Psoas muscle (tissue), 8 donors: ENCODE results near the gene SGO2. TPM values are rescaled to one million over a fixed set of nuclear protein-coding genes. Genes with fewer than 3 reads are reported as not detected.

ENCODE experiments used
- ATAC-seq, 4 donors: fragments of 200-7000 bp; cut with Tn5 transposase; one replicate each; pipeline ENCODE4 v1.9.1; 2020; ENCODE audit warnings: moderate library complexity in 3 of 4, mild to moderate bottlenecking in 2 of 4
- DNase-seq, 2 donors: peaks; one replicate each; pipeline ENCODE4 v3.0.0-alpha.2; 2020
- H3K27ac ChIP-seq: fragments of 200-600 bp; one replicate; pipeline ENCODE4 v1.8.0; 2022
- H3K27me3 ChIP-seq, 3 donors: fragments of 200-600 bp in 1 of 3; one replicate each; pipeline versions ENCODE4 v1.6.1 to v1.8.0; 2013 to 2022; ENCODE audit warnings: low read length in 2 of 3, mild to moderate bottlenecking in 2 of 3, moderate library complexity in 1 of 3; ENCODE audit not compliant: insufficient read depth in 3 of 3
- H3K36me3 ChIP-seq, 2 donors: fragments of 200-600 bp in 1 of 2; one replicate each; pipeline versions ENCODE4 v1.6.1 to v1.8.0; 2013 to 2022; ENCODE audit warnings: low read depth in 1 of 2, mild to moderate bottlenecking in 1 of 2, moderate library complexity in 1 of 2; ENCODE audit not compliant: insufficient read depth in 1 of 2
- H3K4me1 ChIP-seq: fragments of 200-600 bp; one replicate; pipeline ENCODE4 v1.8.0; 2022
- H3K4me3 ChIP-seq: fragments of 200-600 bp; one replicate; pipeline ENCODE4 v1.8.0; 2022; ENCODE audit warnings: mild to moderate bottlenecking
- H3K9me3 ChIP-seq: fragments of 200-600 bp; one replicate; pipeline ENCODE4 v1.8.0; 2022
- CTCF ChIP-seq: fragments of 200-600 bp; IDR thresholded peaks from one replicate; pipeline ENCODE4 v1.8.0; 2022; ENCODE audit warnings: antibody characterized with exemption
- WGBS, 3 donors: extraction: QIAGEN DNeasy Blood & Tissue Kit; methylation state at CpG; one replicate each; pipeline versions ENCODE4 v1.1.6 to v1.1.7; 2013; 5-methylcytosine and 5-hydroxymethylcytosine counted together
- intact Hi-C, 2 donors: fragments of 100-400 bp; cut with DNase I; formaldehyde crosslinking; loops; one replicate each; pipeline versions ENCODE4 v1.11.0 to v1.14.2; 2022
- polyA plus RNA-seq, 3 donors: library from polyadenylated mRNA; stranded (reverse); fragments of 200-250 nt; gene quantifications; one replicate each; pipeline ENCODE4 v1.2.3, GENCODE V29; 2013
- total RNA-seq, 4 donors: library from RNA; stranded (reverse); fragmentation: NEBNext Ultra II Directional in 2 of 4; extraction: Animal tissue kit (Norgen Biotek cat#: 25700) in 2 of 4; gene quantifications; one replicate each; pipeline versions ENCODE4 v1.2.1 to v1.2.4, GENCODE V29; 2021 to 2023
- donor health status: healthy with polysubstance abuse.
- donor health status: DM: no; HTN: no; CAD: no; lungs with moderate emphysema.
- donor health status: Bipolar disorder and iron deficiency.
- donor health status: healthy.
- donor health status: DM: yes; HTN: yes; CAD: no.
- donor health status: DM: no; HTN: no; CAD: no.
- donor health status: DM: no; HTN: no; CAD: no.
- donor health status: DM: yes; HTN: yes; CAD: no.

SGO2 gene
- total and polyA plus RNA-seq, 7 donors = 0.22 to 2.6 (median 0.57) TPM

DNA sequence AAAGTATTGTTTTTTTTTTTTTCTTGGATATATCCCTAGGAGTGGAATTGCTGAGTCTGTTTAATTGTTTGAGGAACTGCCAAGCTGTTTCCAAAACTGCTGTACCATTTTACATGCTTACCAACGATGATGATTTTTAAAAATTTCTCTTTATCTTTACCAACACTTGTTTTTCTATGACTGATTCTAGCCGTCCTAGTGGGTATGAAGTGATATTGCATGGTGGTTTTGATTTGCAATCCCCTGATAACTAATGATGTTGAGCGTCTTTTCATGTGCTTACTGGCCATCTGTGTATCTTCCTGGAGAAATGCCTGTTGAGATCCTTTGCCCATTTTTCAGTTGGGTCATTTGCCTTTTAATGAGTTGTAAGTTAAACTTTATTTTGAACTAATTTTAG lies 51.0 kb downstream of the SGO2 start:
- Histone ChIP-seq H3K36me3 (no peaks in the 10 kb centered on the region), H3K9me3 (no peaks in the 10 kb centered on the region), H3K27ac (no peak overlapping the region), H3K27me3 (no peaks in the 10 kb centered on the region), H3K4me3 (no peak overlapping the region), H3K4me1 (no peaks in the 10 kb centered on the region)
- WGBS, 3 donors = 93 to 96% (median 96%) methylated on average over 3 of the region's 3 CpGs
- DNase-seq (no peak), ATAC-seq (no peak)
- TF ChIP-seq CTCF = no peak
- intact Hi-C loops = loop anchor here in 1 of 2 donors (5.0 kb wide), 1 partner anchor 125 kb away; no protein-coding TSS in a partner anchor

DNA sequence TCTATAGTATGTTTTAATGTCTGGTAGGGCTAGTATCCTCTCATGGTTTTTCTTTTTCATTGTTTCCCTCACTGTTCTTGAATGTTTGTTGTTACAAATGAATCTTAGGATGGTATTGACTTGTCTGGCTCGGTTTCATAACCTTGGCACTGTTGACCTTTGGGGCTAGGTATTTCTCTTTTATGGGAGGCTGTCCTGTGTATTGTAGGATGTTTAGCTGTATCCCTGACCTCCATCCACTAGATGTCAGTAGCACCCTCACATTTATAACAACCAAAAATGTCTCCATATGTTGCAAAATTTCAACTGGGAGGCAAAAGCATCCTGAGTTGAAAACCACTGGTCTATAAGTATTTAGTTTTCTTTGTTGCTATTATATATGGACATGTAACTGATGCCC lies 52.8 kb downstream of the SGO2 start:
- WGBS, 3 donors = 50 to 97% (median 91%) methylated on average over 1 of the region's 1 CpG
- H3K27me3 ChIP-seq = no peaks in the 10 kb centered on the region
- intact Hi-C loops = loop anchor here in 1 of 2 donors (5.0 kb wide), 1 partner anchor 124 kb away; no protein-coding TSS in a partner anchor
- DNase-seq (no peak), ATAC-seq (no peak)
- no peak overlapping the region for H3K27ac ChIP-seq
- no peaks in the 10 kb centered on the region for H3K4me1 ChIP-seq
- H3K9me3 ChIP-seq = no peaks in the 10 kb centered on the region
- peak; percentile 9 for TF ChIP-seq CTCF
- no peaks in the 10 kb centered on the region for H3K36me3 ChIP-seq
- no peak overlapping the region for H3K4me3 ChIP-seq

DNA sequence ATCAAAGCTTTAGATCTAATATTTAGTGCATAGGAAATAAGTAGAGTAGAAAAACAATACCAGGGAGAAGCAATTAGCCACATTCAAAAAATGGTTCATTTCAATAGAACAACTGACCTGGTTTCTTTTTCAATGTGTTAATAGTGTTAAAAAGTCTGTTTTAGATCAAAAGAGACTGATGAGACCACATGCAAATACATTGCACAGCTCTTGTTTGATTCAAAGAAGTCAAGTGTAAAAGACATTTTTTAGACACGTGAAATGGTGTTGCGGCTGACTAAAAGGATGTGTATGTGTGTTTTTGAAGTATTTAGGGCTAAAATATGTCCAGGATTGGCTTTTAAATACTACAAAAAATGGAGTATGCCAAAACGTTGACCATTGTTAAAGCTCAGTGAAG lies 58.6 kb downstream of the SGO2 start:
- WGBS, 3 donors = 91 to 96% (median 91%) methylated on average over 3 of the region's 3 CpGs
- no peak for ATAC-seq

DNA sequence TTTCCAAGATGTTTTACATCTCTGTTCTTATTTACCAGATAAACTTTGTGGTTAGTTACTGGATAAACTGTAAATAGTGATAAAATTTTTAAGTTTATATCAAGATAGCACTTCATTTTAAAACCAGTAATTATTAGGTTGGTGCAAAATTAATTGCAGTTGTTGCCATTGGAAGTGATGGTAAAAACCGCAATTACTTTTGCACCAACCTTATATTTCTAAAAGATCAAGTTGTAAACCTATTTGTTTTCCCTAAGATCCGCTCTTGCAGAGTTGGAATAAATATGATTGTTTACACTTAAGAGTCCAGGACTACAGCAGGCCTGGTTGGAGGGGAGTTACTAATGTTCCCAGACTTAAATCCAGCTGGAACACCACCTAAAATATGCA lies 59.3 kb downstream of the SGO2 start:
- intact Hi-C loops = no loop called here
- DNase-seq = no peak
- no peak for TF ChIP-seq CTCF
- no peaks in the 10 kb centered on the region for H3K4me1 ChIP-seq
- peak overlapping the region; percentile 74 for H3K4me3 ChIP-seq
- no peaks in the 10 kb centered on the region for H3K36me3 ChIP-seq
- no peaks in the 10 kb centered on the region for H3K9me3 ChIP-seq
- no peaks in the 10 kb centered on the region for H3K27me3 ChIP-seq
- H3K27ac ChIP-seq = no peak overlapping the region
- WGBS, 3 donors = 8 to 11% (median 8%) methylated on average over 2 of the region's 2 CpGs
- no peak for ATAC-seq

More for the DNA sequence above, 58.6 kb downstream of the SGO2 start:
- intact Hi-C loops = no loop called here
- no peaks in the 10 kb centered on the region for H3K36me3 ChIP-seq
- DNase-seq = no peak
- H3K4me1 ChIP-seq = no peaks in the 10 kb centered on the region
- H3K4me3 ChIP-seq = no peak overlapping the region
- no peak overlapping the region for H3K27ac ChIP-seq
- TF ChIP-seq CTCF = no peak
- H3K9me3 ChIP-seq = no peaks in the 10 kb centered on the region
- H3K27me3 ChIP-seq = no peaks in the 10 kb centered on the region
